Measurements from ENCODE around the gene SORCS1. TPM values are rescaled to one million over a fixed set of nuclear protein-coding genes. Genes with fewer than 3 reads are reported as not detected.

SORCS1 gene
- total and polyA plus RNA-seq, 2 experiments from 2014 or later: 2.9 to 8.9 TPM

DNA sequence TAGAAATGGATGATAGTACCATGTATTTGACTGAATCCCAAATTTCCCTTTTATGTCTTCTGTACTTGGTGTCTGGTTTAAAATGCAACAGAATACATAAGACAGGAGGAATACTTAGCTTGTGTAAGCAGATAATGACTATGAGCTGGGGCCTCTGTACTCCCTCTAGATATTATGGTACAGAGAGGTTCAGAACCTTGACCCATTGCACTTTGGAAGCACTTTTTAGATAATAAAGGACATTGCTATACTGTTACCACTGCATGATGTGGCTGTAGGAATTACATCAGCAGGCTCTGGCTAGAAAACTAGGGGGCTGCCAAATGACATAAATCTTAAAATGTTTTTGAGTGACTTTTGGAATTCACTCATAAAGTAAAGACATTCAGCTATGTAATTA lies 526.6 kb downstream of the SORCS1 start (continued):
- TF ChIP-seq ZNF462 (CRISPR knock-in tag; IDR thresholded peaks at IDR 0.05) (no peak), POLR2AphosphoS5 (IDR thresholded peaks at IDR 0.05; ENCODE audit: low read depth) (no peak)

DNA sequence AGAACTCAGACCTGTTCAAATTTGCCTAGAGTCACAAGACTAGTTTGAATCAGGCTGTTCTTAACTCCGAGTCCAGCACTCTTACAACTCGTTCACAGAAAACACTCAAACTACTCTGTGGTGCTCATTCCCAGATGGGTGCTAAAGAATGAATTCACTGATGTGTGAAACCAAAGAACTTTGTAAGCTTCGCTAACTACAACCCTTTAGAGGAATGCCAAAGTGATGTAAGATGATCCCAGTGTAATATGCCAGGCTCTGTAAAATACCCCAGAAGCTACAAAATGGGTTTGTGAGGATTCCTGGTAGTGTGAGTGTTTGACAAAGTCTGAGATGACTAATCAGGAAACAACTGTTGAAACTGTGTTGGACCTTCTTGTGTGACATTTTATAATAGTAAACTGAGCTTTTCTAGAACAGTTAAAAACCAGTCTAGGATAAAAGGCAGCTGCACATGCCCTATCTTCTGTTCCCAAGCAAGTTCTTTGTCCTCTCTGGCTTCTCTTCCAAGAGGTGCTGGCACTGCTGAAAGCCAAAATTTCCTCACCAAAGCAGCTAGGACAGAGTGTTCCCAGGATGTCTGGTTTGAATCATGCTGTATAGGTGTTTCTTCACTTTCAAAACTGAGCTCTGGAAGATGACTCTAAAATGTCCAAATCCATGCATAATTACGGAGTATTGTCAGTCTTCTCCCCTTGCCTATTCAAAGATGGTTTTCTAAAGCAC lies 527.6 kb downstream of the SORCS1 start:
- no peak overlapping the region for H3K4me3 Mint-ChIP-seq
- Histone ChIP-seq H3K79me2 (replicated peaks; ENCODE audit: insufficient read depth) (no peaks in the 10 kb centered on the region), H3K27me3 (ENCODE audit: insufficient read depth) (no peaks in the 10 kb centered on the region), H2AFZ (no peak overlapping the region), H3K27ac (ENCODE audit: low read depth) (no peak overlapping the region), H3K9me2 (ENCODE audit: insufficient read depth) (no peaks in the 10 kb centered on the region), H3K4me3 (no peak overlapping the region), H4K20me1 (replicated peaks; ENCODE audit: insufficient read depth) (no peaks in the 10 kb centered on the region), H3K4me1 (ENCODE audit: insufficient read depth) (no peaks in the 10 kb centered on the region), H3F3A (replicated peaks; ENCODE audit: low read depth) (no peaks in the 10 kb centered on the region), H3K36me3 (ENCODE audit: insufficient read depth) (no peaks in the 10 kb centered on the region), H3K4me2 (no peak overlapping the region)
- DNase-seq (ENCODE audit: low spot score) (no peak), ATAC-seq (no peak)
- H3K27me3 Mint-ChIP-seq (ENCODE audit: insufficient read depth, low read depth, poor library complexity): peaks cover 2% of the 10 kb centered on the region
- no peaks in the 10 kb centered on the region for H3K36me3 Mint-ChIP-seq (ENCODE audit: low read depth)
- H3K9me3 Mint-ChIP-seq: no peaks in the 10 kb centered on the region
- no peaks in the 10 kb centered on the region for H3K4me1 Mint-ChIP-seq
- no peak overlapping the region for H3K27ac Mint-ChIP-seq
- TF ChIP-seq, protein P1, sequence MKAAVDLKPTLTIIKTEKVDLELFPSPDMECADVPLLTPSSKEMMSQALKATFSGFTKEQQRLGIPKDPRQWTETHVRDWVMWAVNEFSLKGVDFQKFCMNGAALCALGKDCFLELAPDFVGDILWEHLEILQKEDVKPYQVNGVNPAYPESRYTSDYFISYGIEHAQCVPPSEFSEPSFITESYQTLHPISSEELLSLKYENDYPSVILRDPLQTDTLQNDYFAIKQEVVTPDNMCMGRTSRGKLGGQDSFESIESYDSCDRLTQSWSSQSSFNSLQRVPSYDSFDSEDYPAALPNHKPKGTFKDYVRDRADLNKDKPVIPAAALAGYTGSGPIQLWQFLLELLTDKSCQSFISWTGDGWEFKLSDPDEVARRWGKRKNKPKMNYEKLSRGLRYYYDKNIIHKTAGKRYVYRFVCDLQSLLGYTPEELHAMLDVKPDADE (IDR thresholded peaks at IDR 0.05): no peak
- TF ChIP-seq ZNF331 (CRISPR knock-in tag; IDR thresholded peaks at IDR 0.05; ENCODE audit: low read depth) (no peak), JUNB (IDR thresholded peaks at IDR 0.05; ENCODE audit: unreplicated experiment) (no peak), STAT1 (IDR thresholded peaks at IDR 0.05; ENCODE audit: unreplicated experiment) (no peak), CTCF (conservative IDR thresholded peaks at IDR 0.05; ENCODE audit: low read depth in 2 of 2) (no peak), EZH2 (IDR thresholded peaks at IDR 0.05; ENCODE audit: low read depth, unreplicated experiment) (no peak), ZNF114 (CRISPR knock-in tag; IDR thresholded peaks at IDR 0.05) (no peak), NANOG (IDR thresholded peaks at IDR 0.05; ENCODE audit: borderline replicate concordance) (no peak), CREB1 (CRISPR knock-in tag; IDR thresholded peaks at IDR 0.05; ENCODE audit: low read depth) (no peak), POLR2AphosphoS5 (IDR thresholded peaks at IDR 0.05; ENCODE audit: low read depth) (no peak)
- TF ChIP-seq, protein P2, sequence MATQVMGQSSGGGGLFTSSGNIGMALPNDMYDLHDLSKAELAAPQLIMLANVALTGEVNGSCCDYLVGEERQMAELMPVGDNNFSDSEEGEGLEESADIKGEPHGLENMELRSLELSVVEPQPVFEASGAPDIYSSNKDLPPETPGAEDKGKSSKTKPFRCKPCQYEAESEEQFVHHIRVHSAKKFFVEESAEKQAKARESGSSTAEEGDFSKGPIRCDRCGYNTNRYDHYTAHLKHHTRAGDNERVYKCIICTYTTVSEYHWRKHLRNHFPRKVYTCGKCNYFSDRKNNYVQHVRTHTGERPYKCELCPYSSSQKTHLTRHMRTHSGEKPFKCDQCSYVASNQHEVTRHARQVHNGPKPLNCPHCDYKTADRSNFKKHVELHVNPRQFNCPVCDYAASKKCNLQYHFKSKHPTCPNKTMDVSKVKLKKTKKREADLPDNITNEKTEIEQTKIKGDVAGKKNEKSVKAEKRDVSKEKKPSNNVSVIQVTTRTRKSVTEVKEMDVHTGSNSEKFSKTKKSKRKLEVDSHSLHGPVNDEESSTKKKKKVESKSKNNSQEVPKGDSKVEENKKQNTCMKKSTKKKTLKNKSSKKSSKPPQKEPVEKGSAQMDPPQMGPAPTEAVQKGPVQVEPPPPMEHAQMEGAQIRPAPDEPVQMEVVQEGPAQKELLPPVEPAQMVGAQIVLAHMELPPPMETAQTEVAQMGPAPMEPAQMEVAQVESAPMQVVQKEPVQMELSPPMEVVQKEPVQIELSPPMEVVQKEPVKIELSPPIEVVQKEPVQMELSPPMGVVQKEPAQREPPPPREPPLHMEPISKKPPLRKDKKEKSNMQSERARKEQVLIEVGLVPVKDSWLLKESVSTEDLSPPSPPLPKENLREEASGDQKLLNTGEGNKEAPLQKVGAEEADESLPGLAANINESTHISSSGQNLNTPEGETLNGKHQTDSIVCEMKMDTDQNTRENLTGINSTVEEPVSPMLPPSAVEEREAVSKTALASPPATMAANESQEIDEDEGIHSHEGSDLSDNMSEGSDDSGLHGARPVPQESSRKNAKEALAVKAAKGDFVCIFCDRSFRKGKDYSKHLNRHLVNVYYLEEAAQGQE (IDR thresholded peaks at IDR 0.05; ENCODE audit: unreplicated experiment): no peak

Data from GM23338 (cell line).